Hematopoietic multipotent progenitor cell treated with erythropoietin and hydrocortisone succinate and interleukin-3 and kit ligand, for 17 days (in vitro differentiated cells): Measurements from ENCODE around the gene SH3PXD2B.
"Not testable (repeated sequence)": the region's sequence is repeated elsewhere in the genome, so short reads cannot be mapped to it uniquely, and the experiment has no call there.

ENCODE experiments used
- DNase-seq: peaks from one replicate; pipeline ENCODE4 v3.0.0-alpha.2; 2015; ENCODE audit warnings: low spot score

SH3PXD2B gene

DNA sequence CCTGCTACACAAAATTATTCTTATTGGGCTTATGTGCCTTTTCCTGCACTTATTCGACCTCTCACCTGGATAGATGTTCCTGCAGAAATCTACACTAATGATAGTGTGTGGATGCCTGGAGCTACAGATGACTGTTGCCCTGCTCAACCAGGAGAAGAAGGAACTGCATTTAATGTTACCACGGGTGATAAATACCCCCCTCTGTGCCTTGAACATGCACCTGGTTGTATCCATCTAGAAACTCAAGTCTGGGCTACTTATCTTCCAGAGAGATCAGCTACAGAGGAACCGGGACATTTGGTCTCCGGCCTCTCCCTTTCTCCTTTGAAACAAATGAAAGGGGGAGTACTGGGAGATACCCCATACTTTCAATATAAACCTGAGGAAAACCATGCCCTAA, 54.5 kb downstream of the SH3PXD2B start:
- no peak for DNase-seq

DNA sequence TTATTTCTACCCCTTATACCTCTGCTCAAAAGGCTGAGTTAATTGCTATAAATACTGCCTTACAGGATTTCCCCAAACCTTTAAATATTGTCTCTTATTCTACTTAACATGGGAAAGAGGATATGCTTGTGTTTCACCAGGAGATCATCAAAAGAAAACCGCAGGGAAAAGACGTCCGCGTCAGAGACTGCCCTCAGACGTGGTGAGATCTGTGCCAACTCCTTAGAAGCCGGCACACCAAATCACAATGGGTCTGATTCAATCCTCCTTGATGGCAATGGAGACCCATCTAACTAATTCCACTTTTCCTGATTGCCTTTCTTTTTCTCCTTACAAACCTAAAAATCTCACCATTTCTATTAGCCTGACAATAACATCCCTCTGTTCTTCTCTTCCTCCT, 55.0 kb downstream of the SH3PXD2B start:
- no peak for DNase-seq

DNA sequence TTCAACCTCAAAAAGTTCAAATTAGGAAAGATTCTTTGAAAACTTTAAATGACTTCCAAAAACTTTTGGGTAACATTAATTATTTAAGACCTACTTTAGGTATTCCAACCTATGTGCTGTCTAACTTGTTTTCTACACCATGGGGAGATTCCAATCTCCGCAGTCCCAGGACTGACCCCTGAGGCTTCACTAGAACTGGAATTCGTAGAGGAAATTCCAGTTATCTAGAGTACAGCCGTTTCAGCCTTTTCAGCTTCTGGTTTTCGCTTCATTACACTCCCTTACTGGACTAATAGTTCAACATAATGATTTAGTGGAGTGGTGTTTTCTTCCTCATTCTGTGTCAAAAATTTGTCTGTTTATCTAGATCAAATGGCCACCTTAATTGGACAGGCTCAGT, 55.7 kb downstream of the SH3PXD2B start:
- DNase-seq = not testable (repeated sequence)

DNA sequence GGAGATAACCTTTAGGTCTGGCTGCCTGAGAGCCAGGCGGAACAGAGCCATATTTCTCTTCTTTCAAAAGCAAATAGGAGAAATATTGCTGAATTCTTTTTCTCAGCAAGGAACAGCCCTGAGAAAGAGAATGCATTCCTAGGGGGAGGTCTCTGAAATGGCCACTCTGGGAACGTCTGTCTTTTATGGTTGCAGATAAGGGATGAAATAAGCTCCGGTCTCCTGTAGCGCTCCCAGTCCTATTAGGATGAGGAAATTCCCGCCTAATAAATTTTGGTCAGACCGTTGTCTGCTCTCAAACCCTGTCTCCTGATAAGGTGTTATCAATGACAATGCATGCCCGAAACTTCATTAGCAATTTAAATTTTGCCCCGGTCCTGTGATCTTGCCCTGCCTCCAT, 57.3 kb downstream of the SH3PXD2B start:
- DNase-seq = not testable (repeated sequence)

DNA sequence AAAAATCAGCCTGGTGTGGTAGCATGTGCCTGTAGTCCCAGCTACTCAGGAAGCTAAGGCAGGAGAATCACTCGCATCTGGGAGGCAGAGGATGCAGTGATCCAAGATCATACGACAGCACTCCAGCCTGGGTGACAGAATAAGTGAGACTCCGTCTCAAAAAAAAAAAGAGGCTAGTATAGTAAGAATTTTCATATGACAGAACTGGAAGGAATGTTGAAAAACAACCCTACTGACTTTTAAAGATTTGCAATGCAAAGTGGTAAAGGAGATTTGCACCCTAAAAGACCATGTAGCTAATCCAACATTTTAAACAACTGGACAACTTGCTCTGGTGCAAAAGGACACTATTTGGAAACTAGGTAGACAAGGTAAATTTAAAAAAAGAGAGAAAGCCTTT, 58.1 kb downstream of the SH3PXD2B start:
- DNase-seq = no peak

DNA sequence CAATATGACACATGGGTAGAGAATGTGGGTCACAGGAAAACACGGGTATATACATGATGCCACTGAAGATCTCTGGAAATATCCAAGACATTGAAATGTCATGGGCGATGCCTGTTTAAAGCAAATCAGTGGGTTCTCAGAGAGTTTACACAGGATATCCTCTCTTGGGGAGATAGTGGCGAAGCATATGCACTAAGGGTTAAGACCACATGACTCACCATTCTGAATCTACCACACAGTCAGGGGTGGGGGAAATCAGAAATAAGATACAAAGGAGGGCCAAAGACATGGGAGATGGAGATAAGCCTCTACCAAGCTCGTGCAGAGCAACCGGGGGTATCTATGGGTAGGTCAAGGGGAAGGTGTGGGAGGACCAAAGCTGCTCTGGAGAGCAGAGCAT, 58.8 kb downstream of the SH3PXD2B start:
- no peak for DNase-seq

DNA sequence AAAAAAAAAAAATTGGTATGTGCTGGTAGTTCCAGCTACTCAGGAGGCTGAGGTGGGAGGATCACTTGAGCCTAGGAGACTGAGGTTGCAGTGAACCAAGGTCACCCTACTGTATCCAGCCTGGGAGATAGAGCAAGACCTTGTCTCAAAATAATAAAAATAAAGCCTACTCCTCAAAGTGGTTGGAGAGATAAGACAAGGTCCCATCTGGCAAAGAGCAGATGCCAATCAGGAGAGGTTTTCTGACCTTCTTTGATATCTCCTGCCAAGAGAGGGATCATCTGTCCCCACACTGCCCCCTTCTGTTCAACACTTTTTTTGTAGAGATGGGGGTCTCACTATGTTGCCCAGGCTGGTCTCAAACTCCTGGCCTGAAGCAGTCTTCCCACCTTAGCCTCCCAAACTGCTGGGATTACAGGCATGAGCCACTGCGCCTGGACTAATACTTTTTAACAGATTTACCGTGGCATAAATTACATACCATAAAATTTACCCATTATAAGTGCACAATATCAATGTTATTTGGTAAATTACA, 64.7 kb downstream of the SH3PXD2B start:
- DNase-seq = no peak

DNA sequence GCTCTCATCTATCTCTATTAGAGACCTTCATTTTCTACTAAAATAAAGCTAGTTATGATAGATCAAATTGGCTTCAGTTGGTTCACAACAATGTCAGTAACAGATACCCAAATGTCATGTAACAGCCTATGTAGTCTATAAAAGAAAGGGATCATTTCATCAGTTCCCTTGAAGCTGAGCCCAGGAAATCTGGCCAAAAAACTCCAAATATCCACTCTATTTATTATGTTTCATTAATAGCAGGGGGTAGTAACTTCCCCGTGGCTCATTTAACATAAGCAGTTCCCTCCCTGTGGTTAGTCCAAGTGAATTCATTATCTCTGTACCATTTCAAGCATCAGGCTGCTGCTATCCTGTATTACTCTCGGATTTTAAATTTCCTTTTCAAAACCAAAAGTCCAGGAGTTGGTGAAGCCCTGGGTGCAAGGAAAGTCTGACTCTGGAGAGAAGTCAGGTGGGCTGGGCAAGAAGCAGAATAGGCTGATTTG, 66.0 kb downstream of the SH3PXD2B start:
- DNase-seq = no peak

DNA sequence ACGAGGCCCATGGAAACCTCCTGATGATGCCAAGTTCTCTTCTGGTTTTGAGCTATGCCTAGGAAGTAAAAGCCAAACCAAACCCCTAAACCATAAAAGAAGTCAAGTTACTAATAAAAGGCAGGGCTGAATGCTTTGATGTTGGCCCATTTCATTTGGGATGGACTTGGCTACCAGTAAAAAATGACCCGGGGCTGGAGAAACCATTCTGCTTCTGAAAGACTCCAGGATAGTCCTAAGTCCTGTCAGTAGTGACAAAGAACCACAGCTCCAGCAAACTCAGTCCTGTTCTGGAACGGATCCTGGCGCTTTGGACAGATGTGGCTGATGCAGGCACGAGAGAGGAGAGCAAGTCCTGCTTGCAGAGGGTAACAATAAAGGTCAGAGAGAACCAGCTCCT, 68.6 kb downstream of the SH3PXD2B start:
- DNase-seq = no peak

DNA sequence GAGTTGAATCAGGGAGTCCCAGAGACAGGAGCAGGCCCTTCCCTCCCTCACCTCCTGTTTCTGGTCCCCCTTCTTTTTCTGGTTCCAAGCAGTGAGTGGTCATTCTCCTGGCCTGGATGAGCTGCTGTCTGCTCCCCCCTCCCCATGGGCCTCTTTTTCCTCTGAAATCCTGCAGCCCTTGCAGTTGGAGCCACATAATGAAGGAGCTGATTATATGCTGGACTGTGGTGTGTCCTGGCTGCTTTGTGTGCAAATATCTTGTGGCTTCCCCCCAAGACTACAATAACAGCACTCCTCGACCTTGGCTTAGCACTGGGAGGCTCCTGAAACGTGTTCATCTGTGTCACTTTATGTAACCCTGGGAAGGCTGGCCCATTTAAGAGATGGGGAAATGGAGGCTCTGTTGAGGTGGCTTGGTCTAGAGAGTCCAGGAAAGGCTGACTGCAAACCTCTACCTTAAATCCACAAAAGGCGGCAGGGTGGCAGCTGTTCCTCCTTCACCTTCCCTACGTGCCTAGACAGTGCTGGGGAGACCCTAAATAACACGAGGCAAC, 69.2 kb downstream of the SH3PXD2B start:
- DNase-seq = no peak

DNA sequence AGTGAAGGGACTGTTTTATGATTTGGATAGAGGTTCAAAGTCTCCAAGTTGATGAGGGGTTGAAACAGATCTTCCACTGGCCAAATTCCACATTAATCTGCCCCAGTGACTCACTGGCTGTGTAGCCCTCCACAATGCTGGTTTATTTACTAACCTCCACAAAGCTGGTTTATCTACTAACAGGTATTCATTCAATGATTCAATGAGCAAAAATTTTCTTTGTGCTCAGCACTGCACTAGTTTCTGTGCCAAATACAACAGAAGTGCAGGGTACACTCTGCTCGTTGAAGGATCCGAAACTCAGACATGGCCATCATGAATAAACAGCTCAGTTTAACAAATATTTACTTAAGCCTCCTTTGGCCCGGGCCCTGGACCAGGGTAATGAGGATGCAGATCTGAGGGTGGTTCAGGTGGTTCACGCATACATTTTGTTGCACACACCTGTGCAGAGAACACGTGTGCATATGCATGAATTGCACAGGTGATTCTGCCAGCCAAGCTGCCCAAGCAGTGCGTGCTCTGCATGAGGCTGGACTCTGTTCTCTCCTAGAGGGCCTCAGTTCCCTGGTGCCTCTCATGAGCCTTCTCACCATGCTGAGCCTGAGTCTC, 71.0 kb downstream of the SH3PXD2B start:
- no peak for DNase-seq

DNA sequence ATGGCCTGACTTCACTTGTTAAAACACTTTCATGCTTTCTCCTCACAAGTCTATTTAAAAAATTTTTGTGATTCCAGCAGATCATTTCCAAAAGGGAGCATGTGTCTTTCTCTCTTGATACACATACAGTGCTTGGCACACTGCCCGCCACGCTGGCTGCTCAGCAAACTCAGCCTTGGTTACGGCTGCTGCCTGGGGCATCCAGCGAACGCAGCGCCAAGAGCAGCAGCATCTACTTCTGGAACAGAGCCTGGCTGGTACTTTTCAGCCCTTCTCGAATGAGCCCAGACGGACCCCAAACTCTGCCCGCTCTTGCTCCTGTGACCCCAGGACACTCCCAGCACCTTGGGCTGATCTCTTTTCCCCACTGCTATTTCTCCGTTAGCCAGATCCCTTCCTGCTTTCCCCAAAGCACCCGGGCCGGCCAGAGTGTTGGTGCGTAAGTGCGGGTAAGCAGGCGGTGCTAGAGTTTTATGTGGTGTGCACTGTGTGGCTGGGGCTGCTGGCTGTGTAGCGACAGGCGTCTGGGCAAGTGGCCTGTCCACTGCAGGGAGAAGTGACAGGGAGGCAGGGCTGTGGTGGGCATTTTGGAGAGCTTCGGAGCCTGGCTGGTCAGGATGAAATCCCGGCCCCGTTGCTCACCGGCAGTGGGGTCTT, 73.2 kb downstream of the SH3PXD2B start:
- no peak for DNase-seq

DNA sequence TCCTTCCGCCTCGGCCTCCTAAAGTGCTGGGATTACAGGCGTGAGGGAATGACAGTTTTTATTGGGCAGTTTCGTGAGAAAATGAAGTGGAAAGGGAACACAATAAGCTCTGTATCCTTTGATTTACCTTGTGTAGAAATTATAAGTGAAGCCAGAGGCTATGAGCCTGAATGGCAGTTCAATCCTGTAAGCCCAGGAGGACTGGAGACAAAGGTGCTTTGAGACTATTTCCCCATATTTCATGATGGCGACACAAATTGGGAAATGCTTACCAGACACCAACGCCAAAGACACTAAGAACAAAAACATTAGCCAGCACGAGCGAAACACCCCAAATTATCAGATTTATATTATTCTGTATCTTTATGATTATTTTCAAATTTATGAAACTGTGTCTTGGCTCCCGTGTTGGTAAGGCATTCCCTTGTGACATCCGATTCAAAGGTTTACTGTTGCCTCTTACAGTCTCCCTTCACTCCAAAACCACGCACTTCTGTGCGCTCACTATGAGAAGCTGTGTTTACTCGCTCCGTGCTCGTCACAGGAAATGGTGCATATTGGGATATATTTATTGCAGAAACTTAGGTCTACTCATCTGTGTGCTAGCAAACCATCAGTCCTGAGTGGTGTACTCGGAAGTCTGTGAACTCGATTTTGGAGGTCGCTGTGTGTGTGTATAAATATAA, 73.9 kb downstream of the SH3PXD2B start:
- no peak for DNase-seq

DNA sequence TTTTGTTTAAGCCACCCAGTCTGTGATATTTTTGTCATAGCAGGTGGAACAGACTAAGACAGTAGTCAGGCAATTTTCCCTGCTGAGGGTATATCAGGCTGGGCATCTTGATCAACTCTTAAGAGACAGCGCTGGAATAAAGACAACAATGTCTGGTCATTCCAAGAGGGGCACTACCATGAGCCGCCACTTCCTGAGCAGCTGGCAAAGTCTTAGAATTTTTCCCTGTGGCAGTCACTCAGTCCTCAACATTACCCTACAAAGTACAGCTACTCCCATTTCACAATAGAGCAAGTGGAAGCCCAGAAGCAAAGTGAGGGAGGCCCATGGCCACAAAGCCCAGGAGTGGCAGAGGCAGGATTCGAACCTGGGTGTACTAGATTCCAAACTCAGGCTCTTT, 74.8 kb downstream of the SH3PXD2B start:
- DNase-seq = no peak

DNA sequence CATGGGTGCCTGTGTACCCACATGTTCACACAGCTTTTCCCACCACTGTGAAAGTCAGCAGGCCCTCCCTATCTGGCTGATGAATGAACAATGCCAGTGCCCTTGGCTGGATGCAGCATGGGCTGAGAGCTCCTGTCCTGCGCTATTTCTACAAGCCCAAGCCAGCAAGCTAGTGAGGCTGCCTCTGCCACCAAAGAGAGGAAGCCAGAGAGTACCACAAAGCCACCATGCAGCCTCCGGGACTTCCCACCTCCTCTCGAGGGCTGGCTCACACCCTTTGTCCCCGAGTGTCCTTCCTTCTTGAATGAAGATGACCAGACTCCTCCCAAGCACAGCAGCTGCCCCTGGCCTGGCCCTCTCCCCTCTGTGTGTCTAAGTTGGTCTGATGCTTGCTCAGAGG, 76.5 kb downstream of the SH3PXD2B start:
- DNase-seq = no peak

DNA sequence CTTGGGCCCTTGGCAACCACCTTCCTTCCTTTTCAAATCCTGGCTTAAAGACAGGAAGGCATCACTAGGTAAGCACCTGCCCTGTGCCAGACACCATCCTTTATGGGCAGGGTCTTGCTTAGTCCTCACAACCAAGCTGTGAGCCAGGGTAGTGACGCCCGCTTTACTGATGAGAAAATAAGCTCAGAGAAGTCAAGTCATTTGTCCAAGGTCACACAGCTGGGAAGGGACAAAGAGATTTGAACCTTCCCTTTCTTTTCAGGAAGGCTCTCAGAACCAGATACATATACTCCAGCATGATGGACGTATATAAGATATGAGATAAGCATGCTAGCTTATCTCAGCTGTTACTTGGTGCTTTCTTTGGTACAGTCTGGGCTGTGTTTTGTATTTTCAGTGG, 76.9 kb downstream of the SH3PXD2B start:
- DNase-seq = no peak

DNA sequence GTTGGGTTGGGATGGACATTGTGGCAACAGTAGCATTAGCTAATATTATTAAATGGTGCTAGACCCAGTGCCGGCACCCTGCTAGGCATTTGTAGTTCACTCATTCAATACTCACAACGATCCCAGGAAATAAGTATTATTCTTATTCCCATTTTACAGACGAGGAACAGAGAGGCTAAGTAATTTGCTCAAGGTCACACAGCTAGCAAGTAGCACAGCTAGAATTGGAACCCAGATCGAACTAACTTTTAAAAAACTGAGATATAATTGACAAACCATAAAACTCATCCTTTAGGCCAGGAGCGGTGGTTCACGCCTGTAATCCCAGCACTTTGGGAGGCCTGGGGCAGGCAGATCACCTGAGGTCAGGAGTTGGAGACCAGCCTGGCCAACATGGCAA, 79.5 kb downstream of the SH3PXD2B start:
- DNase-seq = no peak

DNA sequence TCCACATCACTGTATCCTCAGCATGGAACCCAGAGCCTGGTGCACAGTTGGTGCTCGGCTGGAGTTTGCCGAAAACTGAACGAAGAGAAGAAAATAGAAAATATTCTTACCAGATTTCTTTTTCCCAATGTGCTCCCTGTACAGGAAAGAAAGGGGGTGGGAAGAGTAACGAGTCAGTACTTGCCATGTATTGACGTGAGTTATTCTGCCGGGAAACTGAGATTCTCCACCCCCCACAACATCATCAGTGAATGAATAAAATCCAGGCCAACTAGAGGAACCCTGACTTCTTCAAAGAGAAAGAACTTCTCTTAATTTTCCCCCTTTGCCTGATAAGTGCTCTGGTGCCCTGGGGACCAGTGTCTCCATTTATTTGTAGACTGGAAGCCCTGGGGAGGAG, 80.6 kb downstream of the SH3PXD2B start:
- DNase-seq = no peak

DNA sequence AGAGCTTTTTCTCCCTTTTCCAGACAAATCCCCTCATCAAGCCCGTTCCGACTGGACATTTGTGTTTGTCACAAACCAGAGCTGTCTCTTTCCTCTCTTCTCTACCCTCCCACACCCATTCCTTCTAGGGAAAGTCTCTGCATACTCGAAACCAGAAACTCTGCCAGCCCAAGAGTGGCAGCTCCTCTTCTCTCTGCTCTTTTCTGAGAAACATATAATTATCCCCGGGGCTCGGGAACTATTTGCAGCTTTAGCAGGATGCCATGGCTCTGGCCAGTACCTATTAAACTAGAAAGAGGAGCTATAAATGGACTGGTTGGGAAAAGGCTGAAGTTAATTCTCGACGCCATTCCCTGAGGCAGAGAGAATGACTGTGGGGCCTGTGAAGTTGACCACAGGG, 82.6 kb downstream of the SH3PXD2B start:
- DNase-seq = no peak

DNA sequence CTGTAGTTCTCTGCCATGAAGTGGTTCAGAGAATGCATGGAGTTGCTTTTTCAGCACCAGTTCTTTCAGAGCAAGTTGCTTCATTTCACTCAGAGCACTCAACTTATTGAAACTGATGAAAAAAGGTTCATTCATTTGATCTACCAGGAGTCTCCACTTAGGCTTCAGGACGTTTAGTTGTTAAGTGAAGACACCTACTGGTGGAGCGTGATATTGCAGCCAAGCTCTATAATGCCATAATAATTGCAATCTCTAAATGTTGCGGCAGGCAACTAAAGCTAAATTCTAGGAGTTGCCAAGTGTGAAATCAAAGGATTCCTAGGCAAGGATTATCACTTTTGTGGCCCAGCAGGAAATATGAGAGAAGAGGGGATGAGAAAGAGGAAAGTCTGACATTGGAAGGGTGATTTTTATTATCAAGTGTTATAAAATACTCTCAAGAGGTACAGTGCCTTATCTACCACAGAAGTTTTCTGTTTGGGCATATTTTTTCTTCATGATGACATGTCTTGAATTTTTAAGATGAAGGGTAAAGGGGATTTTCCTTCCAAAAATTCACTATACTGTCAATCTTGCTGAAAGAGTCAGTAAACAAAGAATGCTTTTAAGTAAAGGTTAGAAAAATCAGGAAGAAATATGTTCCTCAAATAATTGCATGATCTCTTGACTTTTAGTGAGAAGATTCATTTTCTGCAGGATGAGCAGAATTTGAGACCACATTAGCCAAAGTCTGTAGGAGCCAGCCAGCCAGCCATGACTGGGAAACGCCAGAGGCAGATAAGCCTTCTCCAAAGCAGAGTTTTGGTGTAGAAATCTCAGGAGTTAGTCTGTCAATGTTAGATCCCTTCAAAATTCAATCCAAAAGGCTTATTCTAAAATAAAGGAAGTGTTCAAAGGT, 83.4 kb downstream of the SH3PXD2B start:
- peak; percentile 21 for DNase-seq

DNA sequence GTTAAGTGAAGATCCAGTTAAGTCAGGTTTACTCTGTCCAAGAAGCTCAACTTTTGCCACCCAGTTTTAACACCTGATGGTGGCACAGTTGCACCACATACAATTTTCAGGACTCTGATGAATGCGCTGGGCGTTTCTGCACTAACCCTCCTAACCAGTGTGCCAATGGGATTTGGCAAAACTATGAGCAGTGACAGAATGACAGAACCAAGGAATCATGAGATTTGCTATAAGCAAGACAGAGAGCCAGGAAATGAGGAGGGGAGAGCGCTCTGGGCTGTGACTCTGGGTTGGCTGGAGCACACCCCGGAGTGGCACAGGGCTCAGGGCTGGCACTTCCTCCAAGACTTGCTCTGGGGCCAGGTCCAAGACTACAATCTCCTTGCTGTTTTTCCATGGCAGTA, 84.1 kb downstream of the SH3PXD2B start:
- DNase-seq = no peak

DNA sequence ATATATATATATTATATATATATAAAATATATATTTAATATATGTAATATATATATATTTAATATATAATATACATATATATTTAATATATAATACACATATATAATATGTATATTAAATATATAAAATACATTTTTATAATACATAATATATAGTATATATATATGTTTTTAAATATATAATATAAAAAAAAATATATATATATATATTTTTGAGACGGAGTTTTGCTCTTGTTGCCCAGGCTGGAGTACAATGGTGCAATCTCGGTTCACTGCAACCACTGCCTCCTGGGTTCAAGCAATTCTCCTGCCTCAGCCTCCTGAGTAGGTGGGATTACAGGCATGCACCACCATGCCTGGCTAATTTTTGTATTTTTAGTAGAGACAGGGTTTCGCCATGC, 85.6 kb downstream of the SH3PXD2B start:
- DNase-seq = not testable (repeated sequence)
